Effector memory CD4-positive, alpha-beta T cell (primary cell): Measurements from ENCODE around the gene KLF7.

Experiments
- DNase-seq, 3 donors: peaks; one replicate each; pipeline ENCODE4 v3.0.0-alpha.2; 2020
- H3K27ac ChIP-seq: 2 replicates; pipeline ENCODE4 v1.7.0; 2013; ENCODE audit warnings: mild to moderate bottlenecking, low read length, moderate library complexity; ENCODE audit not compliant: insufficient read depth, poor library complexity, severe bottlenecking
- H3K27me3 ChIP-seq: replicated peaks from 2 replicates; pipeline ENCODE4 v1.7.0; 2013; ENCODE audit warnings: mild to moderate bottlenecking, low read length; ENCODE audit not compliant: insufficient read depth, control insufficient read depth, poor library complexity, severe bottlenecking
- H3K36me3 ChIP-seq: 2 replicates; pipeline ENCODE4 v1.7.0; 2013; ENCODE audit warnings: mild to moderate bottlenecking, low read length, moderate library complexity; ENCODE audit not compliant: control insufficient read depth, insufficient read depth
- H3K4me1 ChIP-seq: 2 replicates; pipeline ENCODE4 v1.7.0; 2013; ENCODE audit warnings: low read length, mild to moderate bottlenecking; ENCODE audit not compliant: control insufficient read depth, insufficient read depth, poor library complexity, severe bottlenecking
- H3K4me3 ChIP-seq: 2 replicates; pipeline ENCODE4 v1.7.0; 2013; ENCODE audit warnings: low read length, low read depth, mild to moderate bottlenecking; ENCODE audit not compliant: insufficient read depth, poor library complexity, severe bottlenecking
- H3K9me3 ChIP-seq: 2 replicates; pipeline ENCODE4 v1.7.0; 2013; ENCODE audit warnings: mild to moderate bottlenecking, low read length, moderate library complexity; ENCODE audit not compliant: control insufficient read depth

KLF7 gene

DNA sequence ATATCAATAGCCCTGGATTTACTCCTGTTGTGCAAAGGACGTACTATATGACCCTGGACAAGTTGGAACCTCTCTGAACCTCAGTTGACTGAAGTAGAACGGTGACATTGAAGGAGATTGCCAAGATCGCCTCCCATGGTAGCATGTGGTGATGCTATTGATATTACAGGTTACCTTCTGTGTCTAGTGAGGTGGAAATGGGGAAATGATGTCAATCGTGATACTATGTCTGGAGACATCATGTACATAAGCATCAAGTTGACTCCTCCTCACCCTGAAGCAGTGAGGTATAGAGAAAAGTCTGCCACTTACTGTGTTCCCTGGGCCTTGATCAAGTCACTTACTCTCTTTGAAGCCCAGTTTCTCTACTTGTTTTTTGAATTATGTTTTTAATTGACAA lies 93.9 kb downstream of the KLF7 start:
- Histone ChIP-seq H3K36me3 (no peaks in the 10 kb centered on the region), H3K4me1 (peaks cover 5% of the 10 kb centered on the region), H3K27ac (no peak overlapping the region), H3K27me3 (no peaks in the 10 kb centered on the region), H3K9me3 (no peaks in the 10 kb centered on the region), H3K4me3 (no peak overlapping the region)
- DNase-seq = no peak

DNA sequence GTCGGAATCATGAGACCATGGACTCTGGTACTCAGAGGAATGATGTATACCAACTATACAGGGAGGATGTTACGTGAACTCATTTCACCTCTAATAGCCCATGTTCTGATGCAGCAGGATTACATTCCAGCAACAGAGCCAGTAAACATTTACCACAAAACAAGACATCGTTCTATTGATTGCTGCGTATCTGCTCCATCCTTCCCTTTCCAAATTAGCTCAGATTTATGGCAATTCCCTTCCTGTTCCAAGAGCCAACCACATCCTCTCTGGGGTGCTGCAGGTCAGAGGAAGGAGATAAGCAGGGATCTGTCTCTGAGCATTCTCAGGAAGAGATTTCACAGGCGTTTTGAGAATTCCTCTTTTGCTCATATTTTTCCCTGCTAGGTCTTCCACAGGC lies 98.3 kb downstream of the KLF7 start:
- DNase-seq = no peak
- Histone ChIP-seq H3K27ac (no peak overlapping the region), H3K36me3 (no peaks in the 10 kb centered on the region), H3K4me3 (no peak overlapping the region), H3K27me3 (no peaks in the 10 kb centered on the region), H3K9me3 (no peaks in the 10 kb centered on the region), H3K4me1 (no peaks in the 10 kb centered on the region)

DNA sequence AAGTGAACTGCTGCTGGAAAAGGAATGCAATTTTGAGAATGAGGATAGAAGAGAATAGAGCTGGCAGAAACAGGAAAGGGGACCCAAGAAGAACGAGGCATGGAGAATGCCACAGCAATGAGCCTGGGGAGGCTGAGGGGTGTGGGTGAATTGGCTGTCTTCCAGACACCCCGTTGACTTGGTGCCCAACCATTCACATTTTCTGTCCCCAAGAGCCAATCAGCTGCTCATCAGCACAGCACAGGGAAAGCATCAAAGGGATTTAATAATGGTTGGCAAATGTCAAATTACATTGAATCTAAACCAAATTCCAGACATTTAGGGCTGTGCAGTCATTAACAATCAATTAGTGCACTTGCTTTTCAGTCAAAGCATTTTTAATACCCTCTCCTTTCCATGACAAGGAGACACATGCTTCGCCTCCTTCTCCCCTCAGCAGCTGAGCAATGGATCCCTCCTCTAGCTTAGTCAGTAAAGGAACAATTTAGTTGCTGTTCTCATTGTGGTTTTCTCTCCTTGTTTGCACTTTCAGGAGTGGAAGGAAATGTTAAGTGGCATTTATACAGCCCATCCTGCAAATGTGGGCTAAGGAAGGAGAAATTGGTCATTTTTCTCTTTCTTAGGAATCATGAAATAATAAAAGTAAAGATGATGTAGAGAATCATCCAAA lies 98.8 kb downstream of the KLF7 start:
- DNase-seq = no peak
- Histone ChIP-seq H3K4me1 (no peaks in the 10 kb centered on the region), H3K36me3 (no peaks in the 10 kb centered on the region), H3K27ac (no peak overlapping the region), H3K9me3 (no peaks in the 10 kb centered on the region), H3K4me3 (no peak overlapping the region), H3K27me3 (no peaks in the 10 kb centered on the region)

DNA sequence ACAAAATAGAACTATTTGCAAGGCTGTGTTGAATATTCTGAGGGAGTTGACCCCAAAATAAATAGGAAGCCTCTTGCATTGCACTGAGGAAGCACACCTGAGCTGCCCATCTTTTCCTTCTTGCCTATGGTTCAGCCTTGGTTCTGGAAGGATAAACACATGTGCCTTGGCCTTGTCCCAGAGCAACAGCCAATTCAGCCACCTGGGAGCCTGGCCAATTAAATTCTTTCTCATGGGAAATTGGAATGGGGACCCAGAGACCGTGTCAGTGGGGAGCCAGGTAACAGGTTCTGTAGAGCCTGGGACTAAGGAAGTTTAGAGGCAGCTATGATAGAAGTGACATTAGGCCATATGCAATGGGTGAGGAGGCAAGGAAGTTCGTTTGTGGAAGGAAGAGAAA lies 99.6 kb downstream of the KLF7 start:
- Histone ChIP-seq H3K27ac (no peak overlapping the region), H3K4me3 (no peak overlapping the region), H3K36me3 (no peaks in the 10 kb centered on the region), H3K4me1 (no peaks in the 10 kb centered on the region), H3K9me3 (no peaks in the 10 kb centered on the region), H3K27me3 (no peaks in the 10 kb centered on the region)
- no peak for DNase-seq

DNA sequence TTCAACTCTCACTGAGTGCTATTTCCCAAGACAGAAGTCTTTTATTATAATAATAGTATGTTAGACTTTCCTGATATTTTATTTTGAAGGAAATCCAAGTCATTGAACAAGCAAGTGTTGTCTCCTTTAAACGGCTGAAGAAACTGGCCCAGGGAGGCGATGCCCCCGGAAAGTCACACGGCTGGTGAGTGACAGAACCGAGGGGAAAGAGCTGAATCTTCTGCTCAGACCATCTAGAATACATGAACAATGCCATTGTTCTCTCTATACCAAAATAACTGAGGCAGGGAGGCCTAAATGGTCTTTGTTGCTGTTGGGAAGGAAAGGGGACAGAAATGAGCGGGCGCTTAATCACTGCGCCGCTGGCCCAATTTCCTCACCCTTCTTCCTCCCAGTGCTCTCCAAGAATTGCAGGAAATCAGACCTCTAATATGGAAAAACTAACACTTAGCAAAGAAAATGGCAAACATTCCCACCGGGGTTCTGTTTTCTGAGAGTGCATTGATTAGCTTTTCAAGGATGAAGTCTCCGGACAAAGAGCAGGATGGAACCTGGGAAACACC lies 101.5 kb downstream of the KLF7 start:
- H3K4me1 ChIP-seq = no peaks in the 10 kb centered on the region
- no peak overlapping the region for H3K27ac ChIP-seq
- DNase-seq = no peak
- H3K4me3 ChIP-seq = no peak overlapping the region
- H3K27me3 ChIP-seq = no peaks in the 10 kb centered on the region
- H3K9me3 ChIP-seq = no peaks in the 10 kb centered on the region
- H3K36me3 ChIP-seq = no peaks in the 10 kb centered on the region

DNA sequence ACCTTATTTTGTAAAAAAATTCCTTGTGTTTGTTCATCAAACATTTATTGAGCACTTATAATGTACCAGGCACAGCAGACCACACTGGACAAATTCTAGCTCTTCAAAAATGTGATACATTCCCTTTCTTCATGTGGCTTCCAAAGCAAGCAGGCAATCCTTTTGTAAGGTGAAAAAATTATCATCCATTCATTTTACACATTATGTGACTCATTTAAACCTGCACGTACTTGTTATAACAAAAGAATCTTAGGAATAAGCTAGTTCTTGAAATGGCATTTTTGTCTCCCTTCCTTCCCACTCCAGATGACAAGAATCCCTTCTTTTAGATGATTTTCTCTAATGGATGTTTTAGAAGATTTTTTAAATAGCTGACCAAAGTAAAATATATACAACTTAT lies 104.6 kb downstream of the KLF7 start:
- Histone ChIP-seq H3K9me3 (no peaks in the 10 kb centered on the region), H3K4me3 (no peak overlapping the region), H3K36me3 (no peaks in the 10 kb centered on the region), H3K27me3 (no peaks in the 10 kb centered on the region), H3K4me1 (no peaks in the 10 kb centered on the region), H3K27ac (no peak overlapping the region)
- DNase-seq = no peak

DNA sequence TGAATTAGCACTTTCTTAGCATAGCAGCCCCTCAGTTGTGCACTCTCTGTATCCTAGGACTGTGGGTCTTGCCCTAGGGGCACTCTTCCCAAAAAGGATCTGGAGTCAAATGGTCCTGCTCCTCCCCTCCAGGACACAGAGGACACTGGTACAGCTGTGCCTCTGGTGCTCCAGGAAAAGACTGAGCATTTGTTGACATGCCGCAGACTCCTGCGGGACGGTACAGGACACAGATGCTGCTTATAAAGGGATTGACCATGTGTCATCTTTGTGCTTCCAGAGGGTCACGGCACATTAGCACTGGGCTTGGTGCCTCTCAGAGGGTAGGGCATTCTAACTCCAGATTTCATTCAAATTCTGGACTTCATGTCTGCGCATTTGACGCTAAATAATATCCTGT lies 110.5 kb downstream of the KLF7 start:
- Histone ChIP-seq H3K27ac (no peak overlapping the region), H3K9me3 (no peaks in the 10 kb centered on the region), H3K27me3 (no peaks in the 10 kb centered on the region), H3K4me3 (no peak overlapping the region), H3K4me1 (no peaks in the 10 kb centered on the region), H3K36me3 (no peaks in the 10 kb centered on the region)
- DNase-seq = no peak

DNA sequence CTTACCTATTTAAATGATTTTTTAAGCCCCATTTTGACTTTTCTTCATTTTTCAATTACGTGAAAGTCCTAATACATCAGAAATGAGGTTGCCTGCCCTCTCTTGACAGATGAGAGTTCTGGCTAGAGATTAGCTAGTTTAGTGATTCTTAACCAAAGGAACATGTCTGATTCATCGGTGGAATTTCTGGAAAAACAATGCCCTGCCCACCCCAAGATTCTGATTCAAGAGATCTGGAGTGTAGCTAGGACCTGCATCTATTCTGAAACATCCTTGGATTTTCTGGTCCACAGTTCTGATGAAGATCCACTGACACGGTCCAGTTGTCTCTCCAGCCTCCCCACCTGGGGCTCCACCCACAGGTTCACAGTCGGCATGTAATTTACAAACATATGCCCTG lies 111.2 kb downstream of the KLF7 start:
- Histone ChIP-seq H3K27me3 (no peaks in the 10 kb centered on the region), H3K4me1 (no peaks in the 10 kb centered on the region), H3K27ac (no peak overlapping the region), H3K9me3 (no peaks in the 10 kb centered on the region), H3K4me3 (no peak overlapping the region), H3K36me3 (no peaks in the 10 kb centered on the region)
- DNase-seq = no peak

DNA sequence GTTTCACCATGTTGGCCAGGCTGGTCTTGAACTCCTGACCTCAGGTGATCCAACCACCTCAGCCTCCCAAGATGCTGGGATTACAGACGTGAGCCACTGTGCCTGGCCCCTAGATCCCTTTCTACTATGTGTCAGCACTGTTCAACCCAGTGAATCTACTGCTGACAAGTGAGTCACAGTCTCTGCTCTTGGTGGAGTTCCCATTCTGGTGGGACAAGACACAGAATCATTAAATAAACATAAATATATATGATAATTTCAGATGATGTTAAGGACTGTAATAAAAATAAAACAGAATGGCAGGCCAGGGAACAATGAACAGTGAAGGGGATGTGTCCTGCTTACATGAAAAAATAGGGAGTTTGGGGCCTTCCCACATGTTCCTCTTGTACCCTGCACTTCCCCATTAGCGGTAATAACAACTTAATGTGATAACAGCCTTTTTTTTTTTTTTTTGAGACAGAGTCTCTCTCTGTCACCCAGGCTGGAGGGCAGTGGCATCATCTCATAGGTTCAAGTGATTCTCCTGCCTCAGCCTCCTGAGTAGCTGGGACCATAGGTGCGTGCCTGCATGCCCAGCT lies 114.3 kb downstream of the KLF7 start:
- Histone ChIP-seq H3K4me1 (peaks cover 5% of the 10 kb centered on the region), H3K9me3 (no peaks in the 10 kb centered on the region), H3K27me3 (no peaks in the 10 kb centered on the region), H3K36me3 (no peaks in the 10 kb centered on the region), H3K4me3 (no peak overlapping the region), H3K27ac (no peak overlapping the region)
- DNase-seq = no peak

DNA sequence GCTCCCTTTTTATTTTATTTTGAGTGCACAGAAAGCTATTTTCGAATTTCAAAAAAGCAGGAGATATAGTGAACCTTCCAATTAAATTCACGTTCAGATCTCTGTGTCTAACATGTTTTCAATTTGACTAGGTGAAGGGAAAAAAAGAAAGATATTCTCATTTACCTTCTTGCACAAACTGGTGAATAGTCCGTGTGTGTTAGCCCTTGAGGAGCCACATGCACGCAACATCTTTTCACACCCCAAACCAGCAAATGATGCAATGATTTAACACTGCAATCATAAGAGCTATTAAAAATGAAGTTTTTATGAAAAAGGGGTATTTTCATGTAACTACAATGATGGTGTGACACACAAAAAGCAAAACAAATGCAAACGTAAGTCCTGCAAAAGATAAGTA lies 116.6 kb downstream of the KLF7 start:
- Histone ChIP-seq H3K27me3 (no peaks in the 10 kb centered on the region), H3K4me1 (peaks cover 5% of the 10 kb centered on the region), H3K4me3 (no peak overlapping the region), H3K36me3 (no peaks in the 10 kb centered on the region), H3K9me3 (no peaks in the 10 kb centered on the region), H3K27ac (no peak overlapping the region)
- DNase-seq = no peak
